ENCODE results near the gene TRMT112.

GRCh38 chr11:64318766-64319761, 1.7 kb upstream of the TRMT112 start:
- no peak for TF ChIP-seq CTCF (IDR thresholded peaks at IDR 0.05)
- no peak for TF ChIP-seq EZH2phosphoT487 (IDR thresholded peaks at IDR 0.05)
- no peak for TF ChIP-seq EZH2 (IDR thresholded peaks at IDR 0.05)
